GM23338 (cell line): Measurements from ENCODE around the gene CEP95. TPM values are rescaled to one million over a fixed set of nuclear protein-coding genes. Genes with fewer than 3 reads are reported as not detected.
A peak's percentile ranks its signal among the peaks of the same experiment; 100 is the strongest.

Experiments
- ATAC-seq: fragments of 200-7000 bp; cut with Tn5 transposase; 3 replicates; pipeline ENCODE4 v1.9.1; 2020
- DNase-seq: peaks from one replicate; pipeline ENCODE4 v3.0.0-alpha.2; 2015; ENCODE audit warnings: low spot score
- H2AFZ ChIP-seq: fragments of 200-600 bp; sonication (generic); 2 replicates; pipeline ENCODE4 v1.8.0; 2016; ENCODE audit warnings: antibody characterized with exemption, mild to moderate bottlenecking, moderate library complexity
- H3F3A ChIP-seq: fragments of 200-600 bp; sonication (generic); replicated peaks from 2 replicates; pipeline ENCODE4 v1.8.0; 2017; ENCODE audit warnings: antibody characterized with exemption, mixed run types, low read depth
- H3K27ac ChIP-seq: fragments of 200-600 bp; sonication (generic); 2 replicates; pipeline ENCODE4 v1.6.1; 2016; ENCODE audit warnings: low read depth
- H3K27me3 ChIP-seq: fragments of 200-600 bp; sonication (generic); 2 replicates; pipeline ENCODE4 v1.8.0; 2016; ENCODE audit warnings: mild to moderate bottlenecking, mixed run types, moderate library complexity; ENCODE audit not compliant: insufficient read depth
- H3K36me3 ChIP-seq: fragments of 200-600 bp; sonication (generic); 2 replicates; pipeline ENCODE4 v1.8.0; 2016; ENCODE audit warnings: mild to moderate bottlenecking; ENCODE audit not compliant: insufficient read depth
- H3K4me1 ChIP-seq: fragments of 200-600 bp; sonication (generic); 2 replicates; pipeline ENCODE4 v1.8.0; 2016; ENCODE audit warnings: mild to moderate bottlenecking, moderate library complexity; ENCODE audit not compliant: insufficient read depth
- H3K4me2 ChIP-seq: fragments of 200-600 bp; sonication (generic); 2 replicates; pipeline ENCODE4 v1.7.1; 2017; ENCODE audit warnings: mixed run types
- H3K4me3 ChIP-seq: fragments of 200-600 bp; sonication (generic); 2 replicates; pipeline ENCODE4 v1.6.1; 2016; ENCODE audit warnings: mixed run types
- H3K79me2 ChIP-seq: fragments of 200-600 bp; sonication (generic); replicated peaks from 2 replicates; pipeline ENCODE4 v1.8.0; 2017; ENCODE audit warnings: mild to moderate bottlenecking; ENCODE audit not compliant: insufficient read depth
- H3K9me2 ChIP-seq: fragments of 200-600 bp; sonication (generic); 2 replicates; pipeline ENCODE4 v1.8.0; 2017; ENCODE audit not compliant: insufficient read depth
- H4K20me1 ChIP-seq: fragments of 200-600 bp; sonication (generic); replicated peaks from 2 replicates; pipeline ENCODE4 v1.8.0; 2017; ENCODE audit warnings: mild to moderate bottlenecking; ENCODE audit not compliant: insufficient read depth
- H3K27ac Mint-ChIP-seq: 2 replicates; pipeline ENCODE4 v1.8.0; 2020; ENCODE audit warnings: inconsistent platforms, mild to moderate bottlenecking, moderate library complexity, mixed read lengths
- H3K27me3 Mint-ChIP-seq: 3 replicates; pipeline ENCODE4 v1.8.0; 2022; ENCODE audit warnings: low read depth, mild to moderate bottlenecking, moderate library complexity, mixed read lengths, inconsistent platforms; ENCODE audit not compliant: insufficient read depth, poor library complexity
- H3K36me3 Mint-ChIP-seq: 3 replicates; pipeline ENCODE4 v1.8.0; 2021; ENCODE audit warnings: low read depth, mild to moderate bottlenecking, inconsistent platforms, moderate library complexity, mixed read lengths
- H3K4me1 Mint-ChIP-seq: 3 replicates; pipeline ENCODE4 v1.8.0; 2020; ENCODE audit warnings: mild to moderate bottlenecking, inconsistent platforms, mixed read lengths
- H3K4me3 Mint-ChIP-seq: 3 replicates; pipeline ENCODE4 v1.8.0; 2021; ENCODE audit warnings: moderate library complexity, mild to moderate bottlenecking, inconsistent platforms, mixed read lengths
- H3K9me3 Mint-ChIP-seq: 3 replicates; pipeline ENCODE4 v1.8.0; 2020; ENCODE audit warnings: moderate library complexity, mild to moderate bottlenecking, inconsistent platforms, mixed read lengths
- STAT1 ChIP-seq: IDR thresholded peaks from one replicate; pipeline ENCODE4 v1.6.1; 2016; ENCODE audit warnings: antibody characterized with exemption; ENCODE audit not compliant: unreplicated experiment
- ZNF114 ChIP-seq: fragments of 250-450 bp; sonication (Bioruptor Pico); IDR thresholded peaks from 2 replicates; pipeline ENCODE4 v1.5.0; 2020; ENCODE audit warnings: mild to moderate bottlenecking, moderate library complexity
- polyA plus RNA-seq: library from polyadenylated mRNA; unstranded; fragments of >200 nt; fragmentation: Nextera tagmentation; extraction: Ambion mirVana; gene quantifications from 2 replicates; pipeline ENCODE4 v1.2.1, GENCODE V29; 2016
- total RNA-seq: library from RNA; depleted of rRNA; stranded (reverse); fragments of >200 nt; shearing (Covaris generic); gene quantifications from 2 replicates; pipeline ENCODE4 v1.2.3, GENCODE V29; 2014
- TF ChIP-seq, protein P1 (sequence below): IDR thresholded peaks from 2 replicates; pipeline ENCODE4 v1.6.1; 2016; ENCODE audit warnings: antibody characterized with exemption
- TF ChIP-seq, protein P2 (sequence below): fragments of 250-450 bp; sonication (Bioruptor Pico); IDR thresholded peaks from 2 replicates; pipeline ENCODE4 v1.5.0; 2020; ENCODE audit warnings: mild to moderate bottlenecking, moderate library complexity
- TF ChIP-seq, protein P3 (sequence below), 2 experiments: fragments of 200-600 bp in 1 of 2; sonication (generic) in 1 of 2; conservative IDR thresholded peaks; 2 replicates each; pipeline versions ENCODE4 v1.5.1 to v1.6.1; 2016 to 2017; ENCODE audit warnings: antibody characterized with exemption in 2 of 2, low read depth in 2 of 2, mild to moderate bottlenecking in 2 of 2, moderate library complexity in 1 of 2

CEP95 gene
- total and polyA plus RNA-seq, 2 experiments from 2014 or later = 41.1 to 45.4 TPM

DNA sequence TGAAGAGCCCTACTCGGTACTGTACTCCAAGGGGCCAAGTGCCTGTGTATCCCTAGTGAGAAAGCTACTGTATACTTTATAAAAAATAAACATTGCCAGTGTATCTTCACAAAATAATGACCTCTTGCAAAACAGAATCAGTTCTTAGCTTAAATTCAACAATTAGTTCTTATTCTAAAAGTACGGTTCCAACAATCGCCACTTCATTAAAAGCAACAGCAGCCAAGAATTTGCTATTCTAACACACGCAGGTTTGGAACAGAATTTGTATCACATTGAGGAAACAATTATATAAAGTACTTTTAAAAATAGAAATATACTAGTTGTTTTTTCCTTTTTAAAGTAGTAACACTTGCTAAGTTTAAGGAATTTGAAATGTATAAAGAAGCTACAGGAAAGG, 48.5 kb downstream of the CEP95 start:
- Histone ChIP-seq H3K27me3 (no peaks in the 10 kb centered on the region), H2AFZ (no peak overlapping the region), H3K27ac (no peak overlapping the region), H4K20me1 (no peaks in the 10 kb centered on the region), H3K9me2 (no peaks in the 10 kb centered on the region), H3K4me2 (no peak overlapping the region), H3K36me3 (peaks cover 5% of the 10 kb centered on the region), H3K4me1 (peaks cover 13% of the 10 kb centered on the region; the same call in 1 of the 2 replicates), H3K79me2 (no peaks in the 10 kb centered on the region), H3K4me3 (no peak overlapping the region), H3F3A (no peaks in the 10 kb centered on the region)
- H3K27ac Mint-ChIP-seq = no peak overlapping the region
- DNase-seq (no peak), ATAC-seq (no peak)
- H3K4me1 Mint-ChIP-seq = peaks cover 9% of the 10 kb centered on the region
- H3K36me3 Mint-ChIP-seq = peaks cover 12% of the 10 kb centered on the region; the same call in 2 of the 3 replicates
- no peaks in the 10 kb centered on the region for H3K9me3 Mint-ChIP-seq
- TF ChIP-seq ZNF114 (CRISPR knock-in tag) = no peak
- TF ChIP-seq, protein P1, sequence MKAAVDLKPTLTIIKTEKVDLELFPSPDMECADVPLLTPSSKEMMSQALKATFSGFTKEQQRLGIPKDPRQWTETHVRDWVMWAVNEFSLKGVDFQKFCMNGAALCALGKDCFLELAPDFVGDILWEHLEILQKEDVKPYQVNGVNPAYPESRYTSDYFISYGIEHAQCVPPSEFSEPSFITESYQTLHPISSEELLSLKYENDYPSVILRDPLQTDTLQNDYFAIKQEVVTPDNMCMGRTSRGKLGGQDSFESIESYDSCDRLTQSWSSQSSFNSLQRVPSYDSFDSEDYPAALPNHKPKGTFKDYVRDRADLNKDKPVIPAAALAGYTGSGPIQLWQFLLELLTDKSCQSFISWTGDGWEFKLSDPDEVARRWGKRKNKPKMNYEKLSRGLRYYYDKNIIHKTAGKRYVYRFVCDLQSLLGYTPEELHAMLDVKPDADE = no peak
- TF ChIP-seq, protein P2, sequence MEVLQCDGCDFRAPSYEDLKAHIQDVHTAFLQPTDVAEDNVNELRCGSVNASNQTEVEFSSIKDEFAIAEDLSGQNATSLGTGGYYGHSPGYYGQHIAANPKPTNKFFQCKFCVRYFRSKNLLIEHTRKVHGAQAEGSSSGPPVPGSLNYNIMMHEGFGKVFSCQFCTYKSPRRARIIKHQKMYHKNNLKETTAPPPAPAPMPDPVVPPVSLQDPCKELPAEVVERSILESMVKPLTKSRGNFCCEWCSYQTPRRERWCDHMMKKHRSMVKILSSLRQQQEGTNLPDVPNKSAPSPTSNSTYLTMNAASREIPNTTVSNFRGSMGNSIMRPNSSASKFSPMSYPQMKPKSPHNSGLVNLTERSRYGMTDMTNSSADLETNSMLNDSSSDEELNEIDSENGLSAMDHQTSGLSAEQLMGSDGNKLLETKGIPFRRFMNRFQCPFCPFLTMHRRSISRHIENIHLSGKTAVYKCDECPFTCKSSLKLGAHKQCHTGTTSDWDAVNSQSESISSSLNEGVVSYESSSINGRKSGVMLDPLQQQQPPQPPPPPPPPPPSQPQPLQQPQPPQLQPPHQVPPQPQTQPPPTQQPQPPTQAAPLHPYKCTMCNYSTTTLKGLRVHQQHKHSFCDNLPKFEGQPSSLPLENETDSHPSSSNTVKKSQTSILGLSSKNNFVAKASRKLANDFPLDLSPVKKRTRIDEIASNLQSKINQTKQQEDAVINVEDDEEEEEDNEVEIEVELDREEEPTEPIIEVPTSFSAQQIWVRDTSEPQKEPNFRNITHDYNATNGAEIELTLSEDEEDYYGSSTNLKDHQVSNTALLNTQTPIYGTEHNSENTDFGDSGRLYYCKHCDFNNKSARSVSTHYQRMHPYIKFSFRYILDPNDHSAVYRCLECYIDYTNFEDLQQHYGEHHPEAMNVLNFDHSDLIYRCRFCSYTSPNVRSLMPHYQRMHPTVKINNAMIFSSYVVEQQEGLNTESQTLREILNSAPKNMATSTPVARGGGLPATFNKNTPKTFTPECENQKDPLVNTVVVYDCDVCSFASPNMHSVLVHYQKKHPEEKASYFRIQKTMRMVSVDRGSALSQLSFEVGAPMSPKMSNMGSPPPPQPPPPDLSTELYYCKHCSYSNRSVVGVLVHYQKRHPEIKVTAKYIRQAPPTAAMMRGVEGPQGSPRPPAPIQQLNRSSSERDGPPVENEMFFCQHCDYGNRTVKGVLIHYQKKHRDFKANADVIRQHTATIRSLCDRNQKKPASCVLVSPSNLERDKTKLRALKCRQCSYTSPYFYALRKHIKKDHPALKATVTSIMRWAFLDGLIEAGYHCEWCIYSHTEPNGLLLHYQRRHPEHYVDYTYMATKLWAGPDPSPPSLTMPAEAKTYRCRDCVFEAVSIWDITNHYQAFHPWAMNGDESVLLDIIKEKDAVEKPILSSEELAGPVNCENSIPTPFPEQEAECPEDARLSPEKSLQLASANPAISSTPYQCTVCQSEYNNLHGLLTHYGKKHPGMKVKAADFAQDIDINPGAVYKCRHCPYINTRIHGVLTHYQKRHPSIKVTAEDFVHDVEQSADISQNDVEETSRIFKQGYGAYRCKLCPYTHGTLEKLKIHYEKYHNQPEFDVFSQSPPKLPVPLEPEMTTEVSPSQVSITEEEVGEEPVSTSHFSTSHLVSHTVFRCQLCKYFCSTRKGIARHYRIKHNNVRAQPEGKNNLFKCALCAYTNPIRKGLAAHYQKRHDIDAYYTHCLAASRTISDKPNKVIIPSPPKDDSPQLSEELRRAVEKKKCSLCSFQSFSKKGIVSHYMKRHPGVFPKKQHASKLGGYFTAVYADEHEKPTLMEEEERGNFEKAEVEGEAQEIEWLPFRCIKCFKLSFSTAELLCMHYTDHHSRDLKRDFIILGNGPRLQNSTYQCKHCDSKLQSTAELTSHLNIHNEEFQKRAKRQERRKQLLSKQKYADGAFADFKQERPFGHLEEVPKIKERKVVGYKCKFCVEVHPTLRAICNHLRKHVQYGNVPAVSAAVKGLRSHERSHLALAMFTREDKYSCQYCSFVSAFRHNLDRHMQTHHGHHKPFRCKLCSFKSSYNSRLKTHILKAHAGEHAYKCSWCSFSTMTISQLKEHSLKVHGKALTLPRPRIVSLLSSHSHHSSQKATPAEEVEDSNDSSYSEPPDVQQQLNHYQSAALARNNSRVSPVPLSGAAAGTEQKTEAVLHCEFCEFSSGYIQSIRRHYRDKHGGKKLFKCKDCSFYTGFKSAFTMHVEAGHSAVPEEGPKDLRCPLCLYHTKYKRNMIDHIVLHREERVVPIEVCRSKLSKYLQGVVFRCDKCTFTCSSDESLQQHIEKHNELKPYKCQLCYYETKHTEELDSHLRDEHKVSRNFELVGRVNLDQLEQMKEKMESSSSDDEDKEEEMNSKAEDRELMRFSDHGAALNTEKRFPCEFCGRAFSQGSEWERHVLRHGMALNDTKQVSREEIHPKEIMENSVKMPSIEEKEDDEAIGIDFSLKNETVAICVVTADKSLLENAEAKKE (CRISPR knock-in tag) = no peak
- H3K27me3 Mint-ChIP-seq = no peaks in the 10 kb centered on the region
- no peak overlapping the region for H3K4me3 Mint-ChIP-seq

- H3K9me3 Mint-ChIP-seq = no peaks in the 10 kb centered on the region
- H4K20me1 ChIP-seq = 0 out of 2 replicates have a peak, but pooled peaks cover 6% of the 10 kb centered on the region
- H3K36me3 Mint-ChIP-seq = peaks cover 35% of the 10 kb centered on the region
- H2AFZ ChIP-seq = no peak overlapping the region
- H3K27me3 ChIP-seq = no peaks in the 10 kb centered on the region
- DNase-seq = no peak
- H3K4me1 Mint-ChIP-seq = no peaks in the 10 kb centered on the region
- no peaks in the 10 kb centered on the region for H3F3A ChIP-seq
- peaks cover 3% of the 10 kb centered on the region for H3K27me3 Mint-ChIP-seq
- H3K27ac ChIP-seq = no peak overlapping the region
- no peak overlapping the region for H3K4me3 ChIP-seq
- H3K9me2 ChIP-seq = no peaks in the 10 kb centered on the region
- H3K4me3 Mint-ChIP-seq = no peak overlapping the region
- H3K27ac Mint-ChIP-seq = peak overlapping the region; percentile 5; the same call in 1 of the 2 replicates
- no peaks in the 10 kb centered on the region for H3K4me1 ChIP-seq
- ATAC-seq = no peak
- H3K79me2 ChIP-seq = no peaks in the 10 kb centered on the region
- H3K4me2 ChIP-seq = no peak overlapping the region
- peaks cover 8% of the 10 kb centered on the region; the same call in 1 of the 2 replicates for H3K36me3 ChIP-seq
- no peak for TF ChIP-seq STAT1
- TF ChIP-seq, protein P3, sequence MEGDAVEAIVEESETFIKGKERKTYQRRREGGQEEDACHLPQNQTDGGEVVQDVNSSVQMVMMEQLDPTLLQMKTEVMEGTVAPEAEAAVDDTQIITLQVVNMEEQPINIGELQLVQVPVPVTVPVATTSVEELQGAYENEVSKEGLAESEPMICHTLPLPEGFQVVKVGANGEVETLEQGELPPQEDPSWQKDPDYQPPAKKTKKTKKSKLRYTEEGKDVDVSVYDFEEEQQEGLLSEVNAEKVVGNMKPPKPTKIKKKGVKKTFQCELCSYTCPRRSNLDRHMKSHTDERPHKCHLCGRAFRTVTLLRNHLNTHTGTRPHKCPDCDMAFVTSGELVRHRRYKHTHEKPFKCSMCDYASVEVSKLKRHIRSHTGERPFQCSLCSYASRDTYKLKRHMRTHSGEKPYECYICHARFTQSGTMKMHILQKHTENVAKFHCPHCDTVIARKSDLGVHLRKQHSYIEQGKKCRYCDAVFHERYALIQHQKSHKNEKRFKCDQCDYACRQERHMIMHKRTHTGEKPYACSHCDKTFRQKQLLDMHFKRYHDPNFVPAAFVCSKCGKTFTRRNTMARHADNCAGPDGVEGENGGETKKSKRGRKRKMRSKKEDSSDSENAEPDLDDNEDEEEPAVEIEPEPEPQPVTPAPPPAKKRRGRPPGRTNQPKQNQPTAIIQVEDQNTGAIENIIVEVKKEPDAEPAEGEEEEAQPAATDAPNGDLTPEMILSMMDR (conservative IDR thresholded peaks at IDR 0.05; ENCODE audit: low read depth in 2 of 2) = no peak
These were observed 57.3 kb downstream of the CEP95 start for GRCh38 chr17:64564098-64564497.
